ENCODE results near the gene VCP.

- no peak for TF ChIP-seq CTCF (conservative IDR thresholded peaks at IDR 0.05)
- TF ChIP-seq EZH2 (IDR thresholded peaks at IDR 0.05; ENCODE audit: low read depth) = no peak
Measured at GRCh38 chr9:35076848-35077247, 4.4 kb upstream of the VCP start.

Data from PC-9 (cell line).